ENCODE results near the gene ANK2.

ANK2 gene

DNA sequence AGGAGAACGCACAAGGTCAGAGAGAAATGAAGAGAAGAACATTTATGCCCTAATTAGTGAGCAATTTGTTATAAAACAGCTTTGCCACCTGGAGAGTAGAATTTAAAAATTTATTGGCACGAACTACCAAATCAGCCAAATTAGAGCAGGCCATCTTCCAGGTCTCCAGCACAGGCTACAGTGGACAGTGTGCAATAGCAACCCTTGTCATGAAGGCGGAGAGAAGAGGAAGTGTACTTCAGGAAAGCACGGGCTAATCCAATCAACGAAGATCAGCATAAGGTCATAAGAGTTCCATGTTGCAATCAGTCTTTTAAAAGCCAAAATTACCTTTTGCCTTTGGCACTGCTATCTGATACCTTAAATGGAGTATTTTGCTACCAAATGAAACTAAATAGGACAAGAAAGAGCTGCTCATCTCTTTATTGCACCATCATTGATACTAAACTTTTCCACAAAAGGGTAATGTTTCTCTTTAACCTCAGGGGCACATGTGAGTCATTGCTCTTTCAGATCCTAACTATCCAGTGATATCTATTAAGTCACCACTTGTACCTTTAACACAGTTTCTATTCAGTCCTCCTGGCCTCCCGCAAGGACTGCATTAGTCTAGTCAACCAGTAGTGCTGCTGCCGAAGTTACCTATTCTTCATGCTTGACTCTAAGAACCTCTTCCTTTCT lies 19.9 kb downstream of the ANK2 start:
- ATAC-seq: no peak
- H3K27ac Mint-ChIP-seq: no peak overlapping the region
- peaks cover 0 to 6% of the 10 kb centered on the region in 2 donors for H3K9me3 Mint-ChIP-seq

GRCh38 chr4:113070755-113071154 lies 21.3 kb downstream of the ANK2 start:
- no peak overlapping the region for H3K27ac Mint-ChIP-seq
- H3K4me3 Mint-ChIP-seq: no peak overlapping the region
- ATAC-seq: no peak
- no peaks in the 10 kb centered on the region for H3K27me3 Mint-ChIP-seq
- DNase-seq: no peak
- peaks cover 0 to 6% of the 10 kb centered on the region in 2 donors for H3K9me3 Mint-ChIP-seq
- H3K4me1 Mint-ChIP-seq: no peaks in the 10 kb centered on the region

More for the DNA sequence above, 19.9 kb downstream of the ANK2 start:
- no peaks in the 10 kb centered on the region for H3K27me3 Mint-ChIP-seq
- H3K4me1 Mint-ChIP-seq: no peaks in the 10 kb centered on the region
- H3K4me3 Mint-ChIP-seq: no peak overlapping the region
- no peak for DNase-seq

GRCh38 chr4:113071274-113071673 lies 21.8 kb downstream of the ANK2 start:
- Mint-ChIP-seq H3K9me3 (peaks cover 0 to 6% of the 10 kb centered on the region in 2 donors), H3K27ac (no peak overlapping the region), H3K4me3 (no peak overlapping the region), H3K27me3 (no peaks in the 10 kb centered on the region), H3K4me1 (no peaks in the 10 kb centered on the region)
- ATAC-seq (no peak), DNase-seq (no peak)

DNA sequence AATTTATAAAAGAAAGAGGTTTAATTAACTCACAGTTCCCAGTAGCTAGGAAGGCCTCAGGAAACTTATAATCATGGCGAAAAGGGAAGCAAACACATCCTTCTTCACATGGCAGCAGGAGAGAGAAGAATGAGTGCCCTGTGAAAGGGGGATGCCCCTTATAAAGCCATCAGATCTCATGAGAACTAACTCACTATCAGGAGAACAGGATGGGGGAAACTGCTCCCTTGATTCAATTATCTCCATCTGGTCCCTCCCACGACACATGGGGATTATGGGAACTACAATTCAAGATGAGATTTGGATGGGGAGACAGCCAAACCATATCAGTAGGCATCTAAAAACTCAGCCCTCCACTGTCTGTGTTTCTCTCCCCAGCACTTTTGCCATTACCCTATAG lies 22.4 kb downstream of the ANK2 start:
- Mint-ChIP-seq H3K4me3 (no peak overlapping the region), H3K4me1 (no peaks in the 10 kb centered on the region), H3K9me3 (peaks cover 0 to 6% of the 10 kb centered on the region in 2 donors), H3K27ac (no peak overlapping the region), H3K27me3 (no peaks in the 10 kb centered on the region)
- no peak for ATAC-seq
- DNase-seq: no peak

DNA sequence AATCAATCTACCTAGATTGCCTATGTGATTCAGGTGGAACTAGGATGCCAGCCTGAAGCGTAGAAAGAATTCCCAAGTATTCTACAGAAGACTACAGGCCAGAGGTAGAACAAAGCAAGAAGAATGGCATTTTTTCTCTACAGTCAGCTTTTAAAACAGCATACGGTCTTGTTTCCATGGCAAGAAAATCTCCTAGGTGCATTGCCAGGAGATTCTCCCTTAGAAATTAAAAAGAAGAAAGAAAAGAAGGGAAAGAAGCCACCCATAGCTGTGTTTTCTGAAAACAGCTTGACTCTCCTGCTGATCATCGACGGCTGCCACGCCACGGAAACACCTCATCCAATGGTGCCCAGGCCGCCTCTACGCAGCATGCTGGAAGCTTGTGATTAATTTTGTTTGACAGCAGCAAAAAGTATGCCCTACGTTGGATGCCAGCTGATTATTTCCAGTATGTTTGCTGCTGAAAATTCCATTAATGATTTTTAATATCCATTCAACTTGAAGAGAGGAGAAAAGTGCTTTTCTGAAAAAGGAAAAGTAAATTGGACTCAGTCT lies 24.1 kb downstream of the ANK2 start:
- H3K4me3 Mint-ChIP-seq: no peak overlapping the region
- H3K4me1 Mint-ChIP-seq: no peaks in the 10 kb centered on the region
- peaks cover 0 to 6% of the 10 kb centered on the region in 2 donors for H3K9me3 Mint-ChIP-seq
- H3K27me3 Mint-ChIP-seq: no peaks in the 10 kb centered on the region
- H3K27ac Mint-ChIP-seq: no peak overlapping the region
- DNase-seq (no peak), ATAC-seq (no peak)

DNA sequence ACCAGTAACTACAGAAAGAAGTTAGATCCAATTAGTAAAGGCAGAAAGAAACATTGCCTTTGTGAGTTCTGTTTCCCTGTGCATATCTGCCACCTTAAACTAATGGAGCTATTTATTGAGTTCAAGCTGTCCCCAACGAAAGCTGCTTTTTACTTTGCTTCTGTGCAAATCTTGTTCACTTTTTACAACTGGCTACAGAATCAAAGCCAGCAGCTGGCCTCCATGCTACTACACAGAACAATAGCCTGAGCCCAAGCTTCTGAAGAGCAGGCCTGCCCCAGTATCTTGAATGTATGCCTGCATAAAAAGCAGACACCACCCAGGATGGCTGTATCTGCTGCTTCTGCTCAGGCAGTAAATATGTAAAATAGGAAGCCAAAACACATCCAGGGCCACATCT lies 28.1 kb downstream of the ANK2 start:
- DNase-seq: no peak
- Mint-ChIP-seq H3K4me3 (no peak overlapping the region), H3K9me3 (no peaks in the 10 kb centered on the region), H3K27me3 (no peaks in the 10 kb centered on the region), H3K4me1 (no peaks in the 10 kb centered on the region), H3K27ac (no peak overlapping the region)
- ATAC-seq: no peak

DNA sequence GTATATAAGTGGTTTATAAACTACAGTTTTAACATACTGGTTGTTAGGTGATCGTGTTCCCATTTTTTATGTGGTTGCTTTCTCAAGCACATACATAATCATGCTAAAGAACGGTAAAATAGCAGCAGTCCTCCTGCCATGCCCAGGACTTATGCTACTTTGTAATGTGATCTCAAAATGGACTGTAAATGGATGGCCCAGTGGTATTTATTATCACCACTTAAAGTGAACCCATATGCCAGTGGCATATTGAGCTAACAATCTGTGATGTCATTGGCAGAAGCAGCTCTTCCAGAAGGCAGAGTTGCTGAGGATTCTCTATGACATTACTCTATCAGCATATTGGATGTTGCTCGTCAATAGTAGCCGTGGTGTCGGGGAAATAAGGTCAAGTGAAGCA lies 28.6 kb downstream of the ANK2 start:
- H3K4me3 Mint-ChIP-seq: no peak overlapping the region
- H3K27me3 Mint-ChIP-seq: no peaks in the 10 kb centered on the region
- H3K27ac Mint-ChIP-seq: no peak overlapping the region
- H3K4me1 Mint-ChIP-seq: no peaks in the 10 kb centered on the region
- no peak for ATAC-seq
- H3K9me3 Mint-ChIP-seq: no peaks in the 10 kb centered on the region
- no peak for DNase-seq

- DNase-seq: no peak
- no peaks in the 10 kb centered on the region for H3K27me3 Mint-ChIP-seq
- H3K27ac Mint-ChIP-seq: no peak overlapping the region
- H3K4me1 Mint-ChIP-seq: no peaks in the 10 kb centered on the region
- H3K4me3 Mint-ChIP-seq: no peak overlapping the region
- no peaks in the 10 kb centered on the region for H3K9me3 Mint-ChIP-seq
- ATAC-seq: no peak
Measured at GRCh38 chr4:113080050-113080449, 30.6 kb downstream of the ANK2 start.

- Mint-ChIP-seq H3K27me3 (no peaks in the 10 kb centered on the region), H3K9me3 (no peaks in the 10 kb centered on the region), H3K27ac (no peak overlapping the region), H3K4me1 (no peaks in the 10 kb centered on the region), H3K4me3 (no peak overlapping the region)
- DNase-seq: no peak
- no peak for ATAC-seq
Measured at GRCh38 chr4:113080624-113081023, 31.2 kb downstream of the ANK2 start.

- H3K9me3 Mint-ChIP-seq: no peaks in the 10 kb centered on the region
- no peak overlapping the region for H3K27ac Mint-ChIP-seq
- H3K27me3 Mint-ChIP-seq: no peaks in the 10 kb centered on the region
- no peak for ATAC-seq
- no peak for DNase-seq
- no peaks in the 10 kb centered on the region for H3K4me1 Mint-ChIP-seq
- no peak overlapping the region for H3K4me3 Mint-ChIP-seq
Measured at GRCh38 chr4:113083346-113083745, 33.9 kb downstream of the ANK2 start.

DNA sequence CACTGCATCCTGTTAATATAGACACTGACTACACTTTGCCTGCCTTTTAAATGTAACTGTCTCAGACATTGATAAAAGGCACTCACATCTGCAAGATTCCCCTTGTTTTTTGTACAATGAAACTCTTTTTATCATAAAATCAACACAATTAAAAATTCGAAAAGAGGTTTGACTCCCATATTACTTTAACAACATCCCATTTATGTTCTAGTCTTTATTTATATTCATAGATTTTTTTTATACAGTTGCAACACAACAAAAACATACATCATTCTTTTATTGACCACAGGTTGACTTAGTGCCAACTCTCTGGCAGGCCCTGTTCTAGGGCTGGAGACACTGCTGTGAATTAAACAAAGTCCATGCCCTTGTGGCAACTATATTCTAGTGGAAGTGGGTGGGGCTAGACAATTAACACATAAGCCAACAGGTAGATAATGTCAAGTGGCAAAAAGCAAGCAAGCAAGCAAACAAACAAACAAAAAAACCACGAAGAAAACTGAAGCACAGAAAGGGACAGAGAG lies 36.8 kb downstream of the ANK2 start:
- Mint-ChIP-seq H3K4me1 (no peaks in the 10 kb centered on the region), H3K9me3 (no peaks in the 10 kb centered on the region), H3K4me3 (no peak overlapping the region), H3K27ac (no peak overlapping the region), H3K27me3 (no peaks in the 10 kb centered on the region)
- ATAC-seq (no peak), DNase-seq (no peak)

DNA sequence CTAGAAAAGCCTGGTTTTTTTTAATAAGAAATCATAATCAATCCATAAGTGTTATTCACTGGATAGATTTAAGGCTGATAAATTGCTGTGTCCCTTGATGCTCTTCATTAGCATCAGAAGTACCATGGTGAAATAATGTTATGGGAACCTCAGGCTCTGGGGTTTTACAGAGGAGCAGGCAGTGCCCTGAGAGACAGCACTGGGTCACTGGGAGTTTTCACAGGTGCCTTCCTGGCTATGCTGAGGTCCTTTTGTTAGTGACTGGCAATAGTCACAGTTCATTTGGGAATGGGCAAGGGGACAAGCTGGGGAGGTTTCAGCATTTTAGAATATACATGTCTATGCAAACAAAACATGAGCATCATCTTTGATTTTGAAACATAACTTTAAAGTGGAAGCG lies 38.6 kb downstream of the ANK2 start:
- ATAC-seq: no peak
- H3K27ac Mint-ChIP-seq: no peak overlapping the region

DNA sequence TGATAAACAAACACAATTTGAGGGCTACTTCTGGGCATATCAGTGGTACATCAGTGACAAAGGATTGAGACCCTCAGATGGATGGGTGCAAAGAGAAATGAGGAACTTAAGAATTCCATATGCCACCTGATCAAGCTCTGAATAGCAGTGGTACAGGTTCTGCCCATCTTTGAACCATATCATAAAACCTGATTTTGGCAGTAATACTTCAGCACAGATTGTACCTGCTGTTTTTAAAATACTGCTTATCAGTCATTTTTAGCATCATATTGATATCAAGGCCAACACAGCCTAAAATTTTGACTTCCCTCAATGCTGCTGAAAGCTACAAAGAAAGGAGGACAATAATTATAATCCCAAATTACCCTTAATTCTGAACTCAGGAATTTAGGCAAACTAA lies 41.5 kb downstream of the ANK2 start:
- no peak overlapping the region for H3K4me3 Mint-ChIP-seq
- peaks cover 4% of the 10 kb centered on the region for H3K27me3 Mint-ChIP-seq
- ATAC-seq (no peak), DNase-seq (no peak)
- H3K27ac Mint-ChIP-seq: no peak overlapping the region
- H3K9me3 Mint-ChIP-seq: no peaks in the 10 kb centered on the region
- H3K4me1 Mint-ChIP-seq: no peaks in the 10 kb centered on the region

More for the DNA sequence above, 38.6 kb downstream of the ANK2 start:
- DNase-seq: no peak
- Mint-ChIP-seq H3K4me3 (no peak overlapping the region), H3K4me1 (no peaks in the 10 kb centered on the region), H3K27me3 (no peaks in the 10 kb centered on the region), H3K9me3 (no peaks in the 10 kb centered on the region)

GRCh38 chr4:113094331-113094730 lies 44.9 kb downstream of the ANK2 start:
- H3K27ac Mint-ChIP-seq: no peak overlapping the region
- H3K9me3 Mint-ChIP-seq: no peaks in the 10 kb centered on the region
- H3K4me3 Mint-ChIP-seq: no peak overlapping the region
- peaks cover 8% of the 10 kb centered on the region for H3K27me3 Mint-ChIP-seq
- no peaks in the 10 kb centered on the region for H3K4me1 Mint-ChIP-seq
- ATAC-seq (no peak), DNase-seq (no peak)

DNA sequence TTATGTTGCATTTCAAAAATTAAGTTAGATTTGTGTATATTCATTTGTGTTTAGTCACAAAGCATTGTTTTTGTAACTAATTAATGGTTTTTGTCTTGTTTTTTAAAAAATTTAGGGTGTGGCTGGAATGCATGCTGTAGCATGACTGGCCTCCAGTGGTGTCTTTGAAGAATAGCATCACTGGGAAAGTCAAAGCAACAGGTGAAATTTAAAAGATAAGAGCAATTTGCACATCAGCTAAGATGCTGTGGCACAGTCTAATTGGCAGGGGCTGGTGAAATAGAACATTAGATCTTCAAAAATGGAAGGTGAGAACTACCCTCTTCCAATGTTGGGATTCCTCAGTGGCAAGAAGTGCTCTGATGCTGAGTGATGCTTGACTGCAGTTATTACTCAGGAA lies 45.3 kb downstream of the ANK2 start:
- ATAC-seq (no peak), DNase-seq (no peak)
- no peak overlapping the region for H3K27ac Mint-ChIP-seq
- H3K9me3 Mint-ChIP-seq: no peaks in the 10 kb centered on the region
- no peaks in the 10 kb centered on the region for H3K4me1 Mint-ChIP-seq
- H3K4me3 Mint-ChIP-seq: no peak overlapping the region
- peaks cover 8% of the 10 kb centered on the region for H3K27me3 Mint-ChIP-seq

DNA sequence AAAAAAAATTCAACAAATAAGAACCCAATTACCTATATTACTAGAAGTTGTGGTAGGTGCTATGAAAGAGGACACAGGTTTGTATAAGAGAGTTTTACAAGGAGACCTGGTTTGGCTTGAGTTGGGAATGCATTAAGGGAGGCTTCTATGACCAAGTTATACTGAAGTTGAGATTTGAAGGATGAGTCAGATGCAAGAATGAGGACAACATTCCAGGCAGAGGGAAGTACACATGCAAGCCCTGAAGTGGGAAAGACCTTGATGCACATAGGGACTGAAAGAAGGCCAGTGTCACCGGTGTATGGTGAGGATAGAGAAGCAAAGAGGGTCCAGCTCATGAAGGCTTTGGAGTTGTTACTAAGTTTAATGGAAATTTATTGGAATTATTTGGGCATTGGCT lies 52.2 kb downstream of the ANK2 start:
- no peak for ATAC-seq
- H3K4me3 Mint-ChIP-seq: no peak overlapping the region
- no peak overlapping the region for H3K27ac Mint-ChIP-seq
- DNase-seq: no peak
- no peaks in the 10 kb centered on the region for H3K9me3 Mint-ChIP-seq
- H3K27me3 Mint-ChIP-seq: peaks cover 12% of the 10 kb centered on the region
- no peaks in the 10 kb centered on the region for H3K4me1 Mint-ChIP-seq

DNA sequence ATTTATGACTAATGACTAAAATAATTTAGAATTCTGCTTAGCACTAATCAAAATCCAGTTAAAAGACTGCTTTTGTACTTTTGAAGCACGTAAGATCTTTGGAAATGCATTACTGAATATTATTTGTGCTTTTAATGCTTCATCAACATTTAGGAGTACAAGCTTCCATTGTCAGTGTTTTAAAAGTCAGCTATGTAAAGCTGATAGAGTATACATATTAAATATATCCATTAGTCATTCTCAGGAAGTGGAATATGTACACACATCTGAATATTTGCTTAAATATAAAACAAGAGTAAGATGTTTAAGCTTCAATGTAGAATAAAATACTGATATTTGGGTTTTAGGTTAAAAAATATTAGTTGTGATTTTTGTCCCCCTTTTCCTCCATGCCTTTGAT lies 54.1 kb downstream of the ANK2 start:
- Mint-ChIP-seq H3K27ac (no peak overlapping the region), H3K27me3 (peaks cover 12% of the 10 kb centered on the region), H3K9me3 (no peaks in the 10 kb centered on the region), H3K4me3 (no peak overlapping the region), H3K4me1 (no peaks in the 10 kb centered on the region)
- DNase-seq (no peak), ATAC-seq (no peak)

Data from stimulated activated naive CD8-positive, alpha-beta T cell treated with anti-CD3 and anti-CD28 coated beads, Interleukin-15, amount 100 ng/mL, for 72 hours (primary cell).